ENCODE results near the gene SRGAP3. TPM values are rescaled to one million over a fixed set of nuclear protein-coding genes. Genes with fewer than 3 reads are reported as not detected.
A peak's percentile ranks its signal among the peaks of the same experiment; 100 is the strongest.

The SRGAP3 gene
- total and polyA plus RNA-seq, 10 of the 15 experiments (the other 5 are each of a cell fraction or from before 2014, with no cell fraction given) = 0.32 to 1.7 (median 0.99) TPM

DNA sequence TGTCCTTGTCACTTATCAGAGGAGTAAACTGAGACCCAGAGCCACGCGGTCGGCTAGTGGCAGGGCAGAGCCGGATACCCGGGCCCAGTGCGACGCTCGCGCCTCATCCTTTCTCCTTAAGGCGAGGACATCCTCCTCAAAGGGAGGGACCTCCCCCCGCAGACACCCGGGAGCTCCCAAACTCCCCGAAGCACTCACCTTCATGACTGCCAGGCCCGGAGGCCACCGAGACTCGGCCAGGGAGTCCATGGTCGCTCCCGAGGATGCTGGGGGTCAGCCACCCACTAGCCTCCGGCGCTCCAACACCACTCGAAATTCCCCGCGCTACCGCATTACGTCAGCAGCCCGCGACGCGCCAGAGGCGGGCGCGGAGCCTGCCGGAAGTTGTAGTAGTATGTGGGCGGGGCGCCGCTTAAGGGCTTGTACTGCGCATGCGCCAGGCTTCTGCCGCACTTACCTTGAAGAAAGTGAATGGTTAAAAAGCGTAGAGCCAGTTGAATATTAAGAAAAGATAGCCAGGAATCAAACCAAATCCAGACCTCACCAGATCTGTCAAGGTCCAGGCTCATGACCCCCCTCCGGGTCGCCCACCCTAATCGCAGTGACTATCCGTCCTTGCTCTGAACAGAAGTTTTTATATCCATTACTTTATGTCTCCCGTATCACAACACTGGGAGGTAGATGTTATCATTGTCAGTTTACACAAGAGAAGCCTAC is 286.2 kb downstream of the SRGAP3 start, which contains the start of gene RAD18:
RAD18 (minus strand) TSS at position 336 of the 717 bp plus-strand sequence; CDS start at position 249, 87 bp downstream.
- peak; percentile 78 for FAIRE-seq
- whole genome bisulfite sequencing (ENCODE audit: insufficient coverage, insufficient replicate concordance, low lambda C conversion rate, missing lambda C conversion rate) = 2% methylated on average over 45 of the region's 45 CpGs
- Histone ChIP-seq H3K4me3 (peak within 1 kb of the TSS; percentile 83), H3K27me3 (replicated peaks in 1 of 2; ENCODE audit: control insufficient read depth in 2 of 2, insufficient read depth in 2 of 2, low read length in 1 of 2) (no peaks in the 10 kb centered on the region), H3K4me2 (ENCODE audit: control insufficient read depth, insufficient read depth) (peak within 1 kb of the TSS; percentile 85), H3K9ac (ENCODE audit: control insufficient read depth, insufficient read depth, low read length) (peak within 1 kb of the TSS; percentile 83), H3K4me1 (ENCODE audit: control insufficient read depth, insufficient read depth, low read length) (no peaks in the 10 kb centered on the region), H3K9me3 (replicated peaks; ENCODE audit: control insufficient read depth, insufficient read depth, low read length) (no peaks in the 10 kb centered on the region), H3K36me3 (ENCODE audit: control insufficient read depth in 2 of 2, insufficient read depth in 2 of 2, low read length in 1 of 2) (no peaks in the 10 kb centered on the region), H3K27ac (ENCODE audit: control insufficient read depth, insufficient read depth) (peak within 1 kb of the TSS; percentile 79), H2AFZ (ENCODE audit: control insufficient read depth, low read depth, low read length) (peak within 1 kb of the TSS; percentile 98), H3K79me2 (ENCODE audit: control insufficient read depth, insufficient read depth, low read length) (peaks cover 38% of the 10 kb centered on the region), H4K20me1 (ENCODE audit: control insufficient read depth, insufficient read depth) (no peaks in the 10 kb centered on the region)
- no TSS peak for BruUV-seq (replicated peaks)
- CTCF ChIA-PET = interaction anchor here (1.2 to 2.6 kb wide), 2 partner anchors 194 to 339 kb away, joined by 6 to 8 read pairs; partner anchors contain the start of gene OXTR
- SMC1A ChIA-PET (ENCODE audit: uncharacterized antibody, unreplicated experiment) = interaction anchor here (1.5 kb wide), 1 partner anchor 347 kb away, joined by 4 read pairs; no protein-coding TSS in a partner anchor
- POLR2A ChIA-PET = no interaction called here
- peak; percentile 87 for ATAC-seq
- RAD21 ChIA-PET (ENCODE audit: unreplicated experiment) = interaction anchor here (1.4 kb wide), 1 partner anchor 8 kb away, joined by 3 read pairs; no protein-coding TSS in a partner anchor
- DNase-seq (ENCODE audit: low read depth, low spot score) = peak; percentile 71
- intact Hi-C loops (cut with micrococcal nuclease; ENCODE audit: unreplicated experiment) = loop anchor here (5.0 kb wide), 1 partner anchor 296 kb away; no protein-coding TSS in a partner anchor
- in situ Hi-C loops (cut with MboI) = no loop called here
- no peak for TF ChIP-seq KDM1A (IDR thresholded peaks at IDR 0.05; ENCODE audit: borderline replicate concordance)
- TF ChIP-seq ZSCAN29 (IDR thresholded peaks at IDR 0.05) = no peak
- TF ChIP-seq FOXM1 (IDR thresholded peaks at IDR 0.05; ENCODE audit: low read depth, low read length) = no peak
- TF ChIP-seq CREB1 (IDR thresholded peaks at IDR 0.05; ENCODE audit: low read depth) = peak; percentile 99
- TF ChIP-seq BRCA1 (IDR thresholded peaks at IDR 0.05; ENCODE audit: low read depth, low read length) = no peak
- peak; percentile 73 for TF ChIP-seq STAT1 (conservative IDR thresholded peaks at IDR 0.05)
- TF ChIP-seq ZNF207 (IDR thresholded peaks at IDR 0.05; ENCODE audit: borderline replicate concordance) = 0 out of 2 replicates have a peak, but pooled peaks have one; percentile 55
- TF ChIP-seq STAT3 (IDR thresholded peaks at IDR 0.05; ENCODE audit: low read depth, low read length) = no peak
- 0 out of 2 replicates have a peak, but pooled peaks have one; percentile 38 for TF ChIP-seq POLR2AphosphoS2 (IDR thresholded peaks at IDR 0.05; ENCODE audit: low read depth, low read length)
- TF ChIP-seq HCFC1 (IDR thresholded peaks at IDR 0.05; ENCODE audit: low read length) = peak; percentile 97
- no peak for TF ChIP-seq BMI1 (IDR thresholded peaks at IDR 0.05; ENCODE audit: borderline replicate concordance)
- TF ChIP-seq TCF12 (IDR thresholded peaks at IDR 0.05; ENCODE audit: low read depth, low read length) = no peak
- TF ChIP-seq MTA2 (IDR thresholded peaks at IDR 0.05; ENCODE audit: low read depth) = 0 out of 2 replicates have a peak, but pooled peaks have one; percentile 14
- TF ChIP-seq NR2F1 (conservative IDR thresholded peaks at IDR 0.05) = peak; percentile 66
- TF ChIP-seq IRF3 (IDR thresholded peaks at IDR 0.05) = no peak
- no peak for TF ChIP-seq ZBTB11 (CRISPR knock-in tag; IDR thresholded peaks at IDR 0.05)
- peak; percentile 99 for TF ChIP-seq SIN3A (IDR thresholded peaks at IDR 0.05; ENCODE audit: low read depth, low read length)
- TF ChIP-seq, protein P1, sequence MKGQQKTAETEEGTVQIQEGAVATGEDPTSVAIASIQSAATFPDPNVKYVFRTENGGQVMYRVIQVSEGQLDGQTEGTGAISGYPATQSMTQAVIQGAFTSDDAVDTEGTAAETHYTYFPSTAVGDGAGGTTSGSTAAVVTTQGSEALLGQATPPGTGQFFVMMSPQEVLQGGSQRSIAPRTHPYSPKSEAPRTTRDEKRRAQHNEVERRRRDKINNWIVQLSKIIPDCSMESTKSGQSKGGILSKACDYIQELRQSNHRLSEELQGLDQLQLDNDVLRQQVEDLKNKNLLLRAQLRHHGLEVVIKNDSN (IDR thresholded peaks at IDR 0.05; ENCODE audit: borderline replicate concordance, extremely low read length, insufficient read depth, low read depth, low read length) = no peak
- TF ChIP-seq TCF3 (IDR thresholded peaks at IDR 0.05; ENCODE audit: borderline replicate concordance, insufficient read depth, low read depth, low read length) = no peak
- no peak for TF ChIP-seq YY1 (IDR thresholded peaks at IDR 0.05; ENCODE audit: low read depth, low read length)
